HL-60 (cell line): ENCODE results near the gene MRPL39.
A peak's percentile ranks its signal among the peaks of the same experiment; 100 is the strongest.

Experiments
- DNase-seq, 2 experiments: peaks; one replicate each; pipeline ENCODE4 v3.0.0-alpha.2; 2010 to 2020; ENCODE audit warnings: low read depth in 1 of 2, low spot score in 1 of 2
- H3K27ac ChIP-seq: fragments of 250-450 bp; sonication (Bioruptor Pico); replicated peaks from 2 replicates; pipeline ENCODE4 v1.5.1; 2020; ENCODE audit warnings: mild to moderate bottlenecking, moderate library complexity
- H3K27me3 ChIP-seq: fragments of 250-450 bp; sonication (Bioruptor Pico); 2 replicates; pipeline ENCODE4 v1.5.1; 2021; ENCODE audit warnings: mild to moderate bottlenecking, moderate library complexity; ENCODE audit not compliant: insufficient read depth, poor library complexity, severe bottlenecking
- H3K4me3 ChIP-seq: replicated peaks from 2 replicates; pipeline ENCODE4 v1.5.1; 2011; ENCODE audit warnings: mild to moderate bottlenecking, control low read depth, low read length; ENCODE audit not compliant: insufficient read depth
- GABPA ChIP-seq: IDR thresholded peaks from 2 replicates; pipeline ENCODE4 v1.6.1; 2012; ENCODE audit warnings: low read depth
- POLR2AphosphoS5 ChIP-seq: IDR thresholded peaks from 2 replicates; pipeline ENCODE4 v1.6.1; 2012; ENCODE audit warnings: low read depth
- SPI1 ChIP-seq: IDR thresholded peaks from 2 replicates; pipeline ENCODE4 v1.6.1; 2012; ENCODE audit warnings: low read depth, mild to moderate bottlenecking, borderline replicate concordance
- TF ChIP-seq, protein P1 (sequence below): IDR thresholded peaks from one replicate; pipeline ENCODE4 v1.5.1; 2011; ENCODE audit warnings: low read length, control low read depth, inconsistent platforms; ENCODE audit not compliant: insufficient read depth
- TF ChIP-seq, protein P2 (sequence below): IDR thresholded peaks from 2 replicates; pipeline ENCODE4 v1.6.1; 2012; ENCODE audit warnings: low read depth; ENCODE audit not compliant: insufficient replicate concordance

Gene MRPL39

DNA sequence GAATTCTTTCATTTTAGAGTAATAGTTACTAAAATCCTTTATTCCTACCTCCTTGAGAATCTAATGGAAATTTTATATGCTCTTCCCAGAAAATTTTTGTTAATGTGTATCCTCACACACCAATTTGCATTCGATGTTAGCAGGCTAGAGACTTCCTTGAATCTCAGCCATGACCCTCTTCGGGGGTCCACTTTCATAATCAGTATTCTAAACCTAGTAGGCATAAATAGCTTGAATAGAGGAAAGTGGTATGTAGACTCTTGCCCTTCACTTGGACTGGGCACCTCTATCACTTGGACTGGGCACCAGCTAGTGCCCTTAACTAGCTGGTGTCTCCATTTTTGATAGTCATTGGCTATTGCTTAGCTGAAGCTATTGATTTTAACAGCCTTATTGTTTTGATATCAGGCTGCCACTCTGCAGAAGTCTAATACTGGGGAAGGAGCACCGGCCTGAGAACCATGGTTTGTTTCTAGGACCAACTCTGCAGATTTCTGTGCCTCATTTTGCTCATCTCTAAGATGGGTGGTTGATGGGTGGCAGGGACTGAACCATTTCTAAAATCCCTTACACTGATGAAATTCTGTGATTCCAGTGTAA lies 42.8 kb downstream of the MRPL39 start:
- no peak for DNase-seq
- Histone ChIP-seq H3K27ac (no peak overlapping the region), H3K27me3 (no peaks in the 10 kb centered on the region), H3K4me3 (no peak overlapping the region)
- TF ChIP-seq, protein P1, sequence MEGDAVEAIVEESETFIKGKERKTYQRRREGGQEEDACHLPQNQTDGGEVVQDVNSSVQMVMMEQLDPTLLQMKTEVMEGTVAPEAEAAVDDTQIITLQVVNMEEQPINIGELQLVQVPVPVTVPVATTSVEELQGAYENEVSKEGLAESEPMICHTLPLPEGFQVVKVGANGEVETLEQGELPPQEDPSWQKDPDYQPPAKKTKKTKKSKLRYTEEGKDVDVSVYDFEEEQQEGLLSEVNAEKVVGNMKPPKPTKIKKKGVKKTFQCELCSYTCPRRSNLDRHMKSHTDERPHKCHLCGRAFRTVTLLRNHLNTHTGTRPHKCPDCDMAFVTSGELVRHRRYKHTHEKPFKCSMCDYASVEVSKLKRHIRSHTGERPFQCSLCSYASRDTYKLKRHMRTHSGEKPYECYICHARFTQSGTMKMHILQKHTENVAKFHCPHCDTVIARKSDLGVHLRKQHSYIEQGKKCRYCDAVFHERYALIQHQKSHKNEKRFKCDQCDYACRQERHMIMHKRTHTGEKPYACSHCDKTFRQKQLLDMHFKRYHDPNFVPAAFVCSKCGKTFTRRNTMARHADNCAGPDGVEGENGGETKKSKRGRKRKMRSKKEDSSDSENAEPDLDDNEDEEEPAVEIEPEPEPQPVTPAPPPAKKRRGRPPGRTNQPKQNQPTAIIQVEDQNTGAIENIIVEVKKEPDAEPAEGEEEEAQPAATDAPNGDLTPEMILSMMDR: no peak
- TF ChIP-seq, protein P2, sequence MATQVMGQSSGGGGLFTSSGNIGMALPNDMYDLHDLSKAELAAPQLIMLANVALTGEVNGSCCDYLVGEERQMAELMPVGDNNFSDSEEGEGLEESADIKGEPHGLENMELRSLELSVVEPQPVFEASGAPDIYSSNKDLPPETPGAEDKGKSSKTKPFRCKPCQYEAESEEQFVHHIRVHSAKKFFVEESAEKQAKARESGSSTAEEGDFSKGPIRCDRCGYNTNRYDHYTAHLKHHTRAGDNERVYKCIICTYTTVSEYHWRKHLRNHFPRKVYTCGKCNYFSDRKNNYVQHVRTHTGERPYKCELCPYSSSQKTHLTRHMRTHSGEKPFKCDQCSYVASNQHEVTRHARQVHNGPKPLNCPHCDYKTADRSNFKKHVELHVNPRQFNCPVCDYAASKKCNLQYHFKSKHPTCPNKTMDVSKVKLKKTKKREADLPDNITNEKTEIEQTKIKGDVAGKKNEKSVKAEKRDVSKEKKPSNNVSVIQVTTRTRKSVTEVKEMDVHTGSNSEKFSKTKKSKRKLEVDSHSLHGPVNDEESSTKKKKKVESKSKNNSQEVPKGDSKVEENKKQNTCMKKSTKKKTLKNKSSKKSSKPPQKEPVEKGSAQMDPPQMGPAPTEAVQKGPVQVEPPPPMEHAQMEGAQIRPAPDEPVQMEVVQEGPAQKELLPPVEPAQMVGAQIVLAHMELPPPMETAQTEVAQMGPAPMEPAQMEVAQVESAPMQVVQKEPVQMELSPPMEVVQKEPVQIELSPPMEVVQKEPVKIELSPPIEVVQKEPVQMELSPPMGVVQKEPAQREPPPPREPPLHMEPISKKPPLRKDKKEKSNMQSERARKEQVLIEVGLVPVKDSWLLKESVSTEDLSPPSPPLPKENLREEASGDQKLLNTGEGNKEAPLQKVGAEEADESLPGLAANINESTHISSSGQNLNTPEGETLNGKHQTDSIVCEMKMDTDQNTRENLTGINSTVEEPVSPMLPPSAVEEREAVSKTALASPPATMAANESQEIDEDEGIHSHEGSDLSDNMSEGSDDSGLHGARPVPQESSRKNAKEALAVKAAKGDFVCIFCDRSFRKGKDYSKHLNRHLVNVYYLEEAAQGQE: no peak
- TF ChIP-seq POLR2AphosphoS5: no peak
- TF ChIP-seq GABPA: no peak
- no peak for TF ChIP-seq SPI1

DNA sequence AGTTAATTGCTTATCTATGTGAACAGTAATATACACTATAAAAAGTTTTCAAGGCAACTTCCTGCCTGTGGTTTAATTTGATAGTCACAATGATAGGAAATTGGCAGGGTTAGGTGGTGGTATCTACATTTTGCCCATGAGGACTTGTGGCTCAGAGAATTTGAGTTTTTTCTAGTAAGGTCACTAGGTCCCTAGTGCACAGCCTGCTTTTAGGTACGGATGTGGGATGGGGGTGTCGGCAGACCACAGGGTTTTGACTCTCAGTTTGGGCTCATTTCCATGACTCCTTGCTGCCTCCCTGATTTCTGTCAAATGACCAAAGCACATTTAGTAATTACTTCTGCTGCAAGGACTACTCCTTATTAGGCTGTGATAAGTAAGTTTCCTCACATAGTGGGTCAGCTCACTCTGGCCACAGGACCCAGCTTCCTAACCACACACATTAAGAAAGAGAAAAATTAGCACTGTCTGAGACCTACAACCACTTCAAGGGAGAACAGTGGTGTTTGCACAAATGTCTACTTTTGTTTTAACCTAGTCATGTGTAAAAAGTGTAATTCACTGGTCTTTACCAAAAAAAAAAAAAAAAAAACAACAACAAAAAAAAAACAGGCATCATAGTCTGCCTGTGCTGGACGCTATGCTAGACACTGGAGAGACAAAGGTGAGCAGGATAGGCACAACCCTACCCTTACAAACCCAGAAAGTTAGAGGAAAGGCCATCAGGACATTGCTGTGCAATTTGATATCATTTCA lies 43.7 kb downstream of the MRPL39 start:
- TF ChIP-seq POLR2AphosphoS5 (no peak), SPI1 (no peak), GABPA (no peak)
- TF ChIP-seq, protein P1: no peak
- TF ChIP-seq, protein P2: no peak
- H3K27ac ChIP-seq: no peak overlapping the region
- no peak overlapping the region for H3K4me3 ChIP-seq
- H3K27me3 ChIP-seq: no peaks in the 10 kb centered on the region
- DNase-seq: peak in 1 of 2 experiments; percentile 16

DNA sequence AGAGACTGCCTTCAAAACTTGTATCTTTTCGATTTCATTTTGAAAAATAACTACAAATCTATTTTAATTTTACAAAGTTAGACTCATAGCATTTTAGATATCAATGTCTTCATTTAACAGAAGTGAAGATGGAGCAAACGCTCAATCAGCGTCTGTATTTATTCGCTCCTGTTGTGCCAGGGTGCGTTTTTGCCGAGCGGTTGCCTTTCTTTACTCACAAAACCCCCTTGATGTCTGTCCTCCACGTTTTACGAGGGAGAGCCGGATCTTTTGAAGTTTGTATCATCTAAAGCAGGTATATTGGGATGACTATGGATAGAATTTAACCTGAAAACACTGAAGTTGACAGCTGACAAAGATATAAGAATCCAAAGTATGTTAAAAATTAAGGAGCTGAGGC lies 44.6 kb downstream of the MRPL39 start:
- Histone ChIP-seq H3K27ac (no peak overlapping the region), H3K4me3 (peak overlapping the region; percentile 50)
- TF ChIP-seq POLR2AphosphoS5 (no peak), SPI1 (no peak), GABPA (no peak)
- TF ChIP-seq, protein P2: no peak
- TF ChIP-seq, protein P1: no peak

More for the DNA sequence above, 44.6 kb downstream of the MRPL39 start:
- H3K27me3 ChIP-seq: no peaks in the 10 kb centered on the region
- no peak for DNase-seq
